DND-41 (cell line): ENCODE data around the gene ZAP70.

Experiments
- EZH2 ChIP-seq: IDR thresholded peaks from 3 replicates; pipeline ENCODE4 v1.6.1; 2012; ENCODE audit warnings: borderline replicate concordance, low read depth, mild to moderate bottlenecking, moderate library complexity, low read length, inconsistent platforms; ENCODE audit not compliant: severe bottlenecking
- TF ChIP-seq, protein P1 (sequence below): IDR thresholded peaks from 2 replicates; pipeline ENCODE4 v1.5.1; 2012; ENCODE audit warnings: borderline replicate concordance, low read length, moderate library complexity, mild to moderate bottlenecking; ENCODE audit not compliant: poor library complexity, severe bottlenecking; ENCODE audit errors: extremely low read depth

GRCh38 chr2:97732436-97733340 is 19.3 kb downstream of the ZAP70 start:
- TF ChIP-seq, protein P1, sequence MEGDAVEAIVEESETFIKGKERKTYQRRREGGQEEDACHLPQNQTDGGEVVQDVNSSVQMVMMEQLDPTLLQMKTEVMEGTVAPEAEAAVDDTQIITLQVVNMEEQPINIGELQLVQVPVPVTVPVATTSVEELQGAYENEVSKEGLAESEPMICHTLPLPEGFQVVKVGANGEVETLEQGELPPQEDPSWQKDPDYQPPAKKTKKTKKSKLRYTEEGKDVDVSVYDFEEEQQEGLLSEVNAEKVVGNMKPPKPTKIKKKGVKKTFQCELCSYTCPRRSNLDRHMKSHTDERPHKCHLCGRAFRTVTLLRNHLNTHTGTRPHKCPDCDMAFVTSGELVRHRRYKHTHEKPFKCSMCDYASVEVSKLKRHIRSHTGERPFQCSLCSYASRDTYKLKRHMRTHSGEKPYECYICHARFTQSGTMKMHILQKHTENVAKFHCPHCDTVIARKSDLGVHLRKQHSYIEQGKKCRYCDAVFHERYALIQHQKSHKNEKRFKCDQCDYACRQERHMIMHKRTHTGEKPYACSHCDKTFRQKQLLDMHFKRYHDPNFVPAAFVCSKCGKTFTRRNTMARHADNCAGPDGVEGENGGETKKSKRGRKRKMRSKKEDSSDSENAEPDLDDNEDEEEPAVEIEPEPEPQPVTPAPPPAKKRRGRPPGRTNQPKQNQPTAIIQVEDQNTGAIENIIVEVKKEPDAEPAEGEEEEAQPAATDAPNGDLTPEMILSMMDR = no peak
- TF ChIP-seq EZH2 = no peak
